SU-DHL-6 (cell line): ENCODE data around the gene SETDB1.

Experiments
- EZH2phosphoT487 ChIP-seq: fragments of 200-600 bp; sonication (generic), shearing (Covaris generic); conservative IDR thresholded peaks from 2 replicates; pipeline ENCODE4 v1.6.1; 2018; ENCODE audit warnings: mild to moderate bottlenecking, antibody characterized with exemption, low read length, moderate library complexity, mixed read lengths
- TF ChIP-seq, protein P1 (sequence below): fragments of 200-600 bp; sonication (generic); IDR thresholded peaks from one replicate; pipeline ENCODE4 v1.5.1; 2017; ENCODE audit warnings: antibody characterized with exemption, mild to moderate bottlenecking, low read length, moderate library complexity; ENCODE audit not compliant: insufficient read depth, poor library complexity, severe bottlenecking

DNA sequence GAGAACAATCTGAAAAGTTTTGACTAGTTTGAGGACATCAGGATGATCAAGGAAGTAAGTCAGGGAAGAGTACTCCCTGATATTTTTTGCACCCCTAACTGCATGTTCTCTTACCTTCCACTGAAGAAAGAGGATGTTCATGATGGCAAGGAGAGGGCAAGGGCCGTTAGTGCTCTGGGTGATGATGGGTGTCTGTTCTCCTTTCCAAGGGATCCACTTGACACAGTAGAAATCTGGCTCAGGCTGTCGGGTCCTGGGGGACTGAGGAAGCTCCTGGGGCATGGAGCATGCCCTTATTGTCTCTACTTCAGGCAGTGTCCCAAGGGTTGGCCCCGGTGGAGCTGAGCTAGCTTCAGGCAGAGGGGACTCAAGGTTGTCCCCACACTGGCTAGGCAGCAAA is 75.9 kb downstream of the SETDB1 start:
- TF ChIP-seq, protein P1, sequence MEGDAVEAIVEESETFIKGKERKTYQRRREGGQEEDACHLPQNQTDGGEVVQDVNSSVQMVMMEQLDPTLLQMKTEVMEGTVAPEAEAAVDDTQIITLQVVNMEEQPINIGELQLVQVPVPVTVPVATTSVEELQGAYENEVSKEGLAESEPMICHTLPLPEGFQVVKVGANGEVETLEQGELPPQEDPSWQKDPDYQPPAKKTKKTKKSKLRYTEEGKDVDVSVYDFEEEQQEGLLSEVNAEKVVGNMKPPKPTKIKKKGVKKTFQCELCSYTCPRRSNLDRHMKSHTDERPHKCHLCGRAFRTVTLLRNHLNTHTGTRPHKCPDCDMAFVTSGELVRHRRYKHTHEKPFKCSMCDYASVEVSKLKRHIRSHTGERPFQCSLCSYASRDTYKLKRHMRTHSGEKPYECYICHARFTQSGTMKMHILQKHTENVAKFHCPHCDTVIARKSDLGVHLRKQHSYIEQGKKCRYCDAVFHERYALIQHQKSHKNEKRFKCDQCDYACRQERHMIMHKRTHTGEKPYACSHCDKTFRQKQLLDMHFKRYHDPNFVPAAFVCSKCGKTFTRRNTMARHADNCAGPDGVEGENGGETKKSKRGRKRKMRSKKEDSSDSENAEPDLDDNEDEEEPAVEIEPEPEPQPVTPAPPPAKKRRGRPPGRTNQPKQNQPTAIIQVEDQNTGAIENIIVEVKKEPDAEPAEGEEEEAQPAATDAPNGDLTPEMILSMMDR: no peak
- TF ChIP-seq EZH2phosphoT487: no peak
